B cell (primary cell): ENCODE measurements around the gene GLIS2.

Source experiments
- CTCF ChIP-seq: fragments of 200-600 bp; IDR thresholded peaks from one replicate; pipeline ENCODE4 v1.8.0; 2022; ENCODE audit warnings: antibody characterized with exemption, mild to moderate bottlenecking
- EZH2 ChIP-seq: IDR thresholded peaks from 2 replicates; pipeline ENCODE4 v1.6.1; 2012; ENCODE audit warnings: borderline replicate concordance, low read depth, mild to moderate bottlenecking, moderate library complexity, low read length; ENCODE audit not compliant: insufficient read depth, poor library complexity, severe bottlenecking

GRCh38 chr16:4384509-4384942 lies 68.7 kb downstream of the GLIS2 start:
- TF ChIP-seq CTCF (no peak), EZH2 (no peak)
